HepG2 (cell line): ENCODE results near the gene DOCK4. TPM values are rescaled to one million over a fixed set of nuclear protein-coding genes. Genes with fewer than 3 reads are reported as not detected.

Experiments
- ATAC-seq: fragments of 200-7000 bp; cut with Tn5 transposase; 3 replicates; pipeline ENCODE4 v1.9.1; 2020; ENCODE audit warnings: mild to moderate bottlenecking, moderate library complexity
- BruUV-seq: library from RNA; stranded (reverse); fragments of 400-500 nt; replicated peaks from 2 replicates; lab custom pipeline; 2021; lab: Mats Ljungman, UMichigan
- CTCF ChIA-PET: fragments of 300-600 bp; formaldehyde crosslinking; extraction: SDS; loops from one replicate; lab custom pipeline; 2021; ENCODE audit warnings: low total read pairs, inconsistent platforms, low intra/inter-chr PET ratio; lab: Yijun Ruan, JAX
- POLR2A ChIA-PET: fragments of 350-600 bp; sonication (Branson Sonifier 250); formaldehyde crosslinking; loops from one replicate; lab custom pipeline; 2020; ENCODE audit warnings: antibody characterized with exemption, inconsistent platforms; lab: Yijun Ruan, JAX
- DNase-seq: peaks from one replicate; pipeline ENCODE4 v3.0.0-alpha.2; 2015; ENCODE audit warnings: low spot score
- FAIRE-seq: peaks from 3 replicates; lab custom pipeline; 2011; peaks lifted over from hg19 to GRCh38; lab: Jason Lieb, UNC
- H2AFZ ChIP-seq: one replicate; pipeline ENCODE4 v1.6.1; 2011; ENCODE audit warnings: low read length, inconsistent platforms
- H3K27ac ChIP-seq: fragments of 300-600 bp; 3 replicates; pipeline ENCODE4 v1.8.0; 2011; ENCODE audit warnings: mixed run types, mild to moderate bottlenecking, mixed read lengths, low read length, inconsistent platforms; ENCODE audit not compliant: insufficient read depth; ENCODE audit errors: extremely low read length
- H3K27me3 ChIP-seq, 2 experiments: fragments of 200-600 bp in 1 of 2; 2 replicates in 1 of 2; 3 replicates in 1 of 2; pipeline versions ENCODE4 v1.6.0 to v1.8.0; 2011; ENCODE audit warnings: low read length in 2 of 2, mild to moderate bottlenecking in 2 of 2, moderate library complexity in 2 of 2, inconsistent platforms in 1 of 2; ENCODE audit not compliant: insufficient read depth in 2 of 2, control insufficient read depth in 1 of 2
- H3K36me3 ChIP-seq, 2 experiments: fragments of 200-600 bp in 1 of 2; replicated peaks in 1 of 2; 2 replicates in 1 of 2; 3 replicates in 1 of 2; pipeline versions ENCODE4 v1.5.1 to v1.8.0; 2011; ENCODE audit warnings: low read length in 2 of 2, inconsistent platforms in 1 of 2; ENCODE audit not compliant: insufficient read depth in 2 of 2, control insufficient read depth in 1 of 2
- H3K4me1 ChIP-seq: 2 replicates; pipeline ENCODE4 v1.5.1; 2012; ENCODE audit warnings: low read length, inconsistent platforms; ENCODE audit not compliant: insufficient read depth
- H3K4me2 ChIP-seq: 2 replicates; pipeline ENCODE4 v1.6.0; 2011; ENCODE audit warnings: low read depth, low read length, inconsistent platforms
- H3K4me3 ChIP-seq, 3 experiments: fragments of 200-600 bp in 1 of 3; sonication (generic), shearing (Covaris generic) in 1 of 3; replicated peaks in 1 of 3; 2 replicates each; pipeline ENCODE4 v1.5.1; 2011 to 2016; ENCODE audit warnings: low read length in 3 of 3, inconsistent platforms in 2 of 3, low read depth in 2 of 3, mild to moderate bottlenecking in 2 of 3, control low read depth in 1 of 3, mixed read lengths in 1 of 3; ENCODE audit not compliant: insufficient read depth in 1 of 3
- H3K79me2 ChIP-seq: one replicate; pipeline ENCODE4 v1.6.1; 2011; ENCODE audit warnings: low read length, inconsistent platforms; ENCODE audit not compliant: insufficient read depth
- H3K9ac ChIP-seq: 2 replicates; pipeline ENCODE4 v1.6.0; 2011; ENCODE audit warnings: mild to moderate bottlenecking, low read depth, low read length, inconsistent platforms; ENCODE audit not compliant: insufficient read depth
- H3K9me3 ChIP-seq: 2 replicates; pipeline ENCODE4 v1.5.1; 2012; ENCODE audit warnings: mild to moderate bottlenecking, low read length
- H4K20me1 ChIP-seq: 2 replicates; pipeline ENCODE4 v1.6.0; 2011; ENCODE audit warnings: inconsistent platforms, mild to moderate bottlenecking, low read length, moderate library complexity; ENCODE audit not compliant: insufficient read depth
- CC2D1A ChIP-seq: sonication (generic); formaldehyde crosslinking; IDR thresholded peaks from 2 replicates; pipeline ENCODE4 v1.8.1; 2023; ENCODE audit warnings: mild to moderate bottlenecking, missing genetic modification reagents
- FOXK1 ChIP-seq: sonication (generic); formaldehyde crosslinking; IDR thresholded peaks from 2 replicates; pipeline ENCODE4 v1.4.0; 2020; ENCODE audit warnings: low read depth, missing genetic modification reagents, borderline replicate concordance
- GTF2F1 ChIP-seq: fragments of 150-350 bp; IDR thresholded peaks from 2 replicates; pipeline ENCODE4 v1.6.1; 2014; ENCODE audit warnings: low read length
- HNRNPLL ChIP-seq: fragments of 200-400 bp; formaldehyde crosslinking; IDR thresholded peaks from 2 replicates; pipeline ENCODE4 v1.6.1; 2017; ENCODE audit warnings: mild to moderate bottlenecking, low read depth, low read length; ENCODE audit not compliant: poor library complexity, severe bottlenecking
- NR2F6 ChIP-seq, 2 experiments: IDR thresholded peaks; 2 replicates each; pipeline ENCODE4 v1.6.1; 2016; ENCODE audit warnings: antibody characterized with exemption in 1 of 2, mild to moderate bottlenecking in 1 of 2
- PHB2 ChIP-seq: fragments of 450-650 bp; IDR thresholded peaks from 2 replicates; pipeline ENCODE4 v1.6.1; 2018; ENCODE audit not compliant: partially characterized antibody
- REL ChIP-seq: sonication (generic); formaldehyde crosslinking; conservative IDR thresholded peaks from 2 replicates; pipeline ENCODE4 v1.8.0; 2022; ENCODE audit warnings: mild to moderate bottlenecking, missing genetic modification reagents, moderate library complexity
- ZBTB3 ChIP-seq: sonication (generic); formaldehyde crosslinking; IDR thresholded peaks from 2 replicates; pipeline ENCODE4 v1.4.0; 2020; ENCODE audit warnings: low read depth, mild to moderate bottlenecking, moderate library complexity, missing genetic modification reagents, borderline replicate concordance
- ZMYM2 ChIP-seq: sonication (generic); formaldehyde crosslinking; IDR thresholded peaks from 2 replicates; pipeline ENCODE4 v1.8.0; 2022; ENCODE audit warnings: mild to moderate bottlenecking, missing genetic modification reagents
- ZNF770 ChIP-seq: sonication (generic); formaldehyde crosslinking; IDR thresholded peaks from 2 replicates; pipeline ENCODE4 v1.5.0; 2020; ENCODE audit warnings: mild to moderate bottlenecking, missing genetic modification reagents
- ZNF850 ChIP-seq: sonication (generic); formaldehyde crosslinking; conservative IDR thresholded peaks from 2 replicates; pipeline ENCODE4 v1.9.0; 2021; ENCODE audit warnings: mild to moderate bottlenecking, missing genetic modification reagents
- ZSCAN22 ChIP-seq: sonication (generic); formaldehyde crosslinking; IDR thresholded peaks from 2 replicates; pipeline ENCODE4 v1.4.0; 2020; ENCODE audit warnings: mild to moderate bottlenecking, missing genetic modification reagents
- WGBS: methylation state at CpG from one replicate; pipeline ENCODE4 v1.1.6; 2017; ENCODE audit warnings: low lambda C conversion rate; 5-methylcytosine and 5-hydroxymethylcytosine counted together
- in situ Hi-C: cut with HindIII; loops from 2 replicates; pipeline ENCODE4 v1.10.0; 2017; ENCODE audit warnings: low pct_unique_long_range_greater_than_20kb; ENCODE audit not compliant: extremely low pct_ligation_motif_present
- intact Hi-C: fragments of 100-400 bp; cut with micrococcal nuclease; formaldehyde crosslinking; loops from one replicate; pipeline ENCODE4 v1.10.0; 2022; ENCODE audit not compliant: unreplicated experiment
- polyA plus RNA-seq, 8 experiments: library from polyadenylated mRNA; depleted of rRNA in 3 of 8; stranded (reverse) in 7 of 8; unstranded in 1 of 8; fragments of >200 nt; fragmentation: Illumina TruSeq in 4 of 8; extraction: Trizol in 4 of 8; gene quantifications; 2 replicates each; pipeline versions ENCODE4 v1.2.1 to v1.2.3, GENCODE V29; 2011 to 2016; ENCODE audit warnings: low read depth in 4 of 8, missing spikeins in 1 of 8, mixed read lengths in 1 of 8; ENCODE audit not compliant: insufficient read depth in 1 of 8
- total RNA-seq, 5 experiments: library from RNA; depleted of rRNA; stranded (reverse); fragments of >200 nt; fragmentation: Illumina TruSeq; extraction: Trizol; gene quantifications; 2 replicates each; pipeline ENCODE4 v1.2.3, GENCODE V29; 2016; ENCODE audit warnings: low read depth in 1 of 5

The DOCK4 gene
- total and polyA plus RNA-seq, 2 of the 13 experiments (the other 11 are each of a cell fraction or from before 2014, with no cell fraction given): 13.5 to 17.4 TPM

- intact Hi-C loops: no loop called here
Measured at GRCh38 chr7:111771638-111772037, 434.6 kb downstream of the DOCK4 start.

GRCh38 chr7:111770116-111770515, 436.1 kb downstream of the DOCK4 start:
- DNase-seq (no peak), FAIRE-seq (no peak), ATAC-seq (no peak)
- H3K79me2 ChIP-seq: no peaks in the 10 kb centered on the region
- no peak overlapping the region for H2AFZ ChIP-seq
- peaks cover 8 to 26% of the 10 kb centered on the region in 2 experiments; a peak in 4 of 5 replicates for H3K36me3 ChIP-seq
- H3K4me2 ChIP-seq: no peak overlapping the region
- WGBS: 85% methylated on average over 2 of the region's 2 CpGs
- no peaks in the 10 kb centered on the region; a peak in 1 of 5 replicates for H3K27me3 ChIP-seq
- ChIA-PET CTCF (no interaction called here), POLR2A (no interaction called here)
- TF ChIP-seq CC2D1A (CRISPR knock-in tag) (no peak), ZNF770 (no peak), HNRNPLL (no peak), ZMYM2 (CRISPR knock-in tag) (no peak), ZSCAN22 (no peak), NR2F6 (IDR thresholded peaks at IDR 0.05) (no peak), NR2F6 (CRISPR knock-in tag; IDR thresholded peaks at IDR 0.05) (no peak)
- no peaks in the 10 kb centered on the region for H4K20me1 ChIP-seq
- in situ Hi-C loops (no loop called here), intact Hi-C loops (no loop called here)
- no peak overlapping the region for H3K27ac ChIP-seq
- BruUV-seq: no TSS peak
- H3K9me3 ChIP-seq: no peaks in the 10 kb centered on the region
- H3K4me3 ChIP-seq: no peak overlapping the region
- no peak overlapping the region for H3K9ac ChIP-seq
- H3K4me1 ChIP-seq: no peaks in the 10 kb centered on the region

More at GRCh38 chr7:111771638-111772037, 434.6 kb downstream of the DOCK4 start:
- TF ChIP-seq ZBTB3 (CRISPR knock-in tag) (no peak), GTF2F1 (no peak), FOXK1 (CRISPR knock-in tag) (no peak), ZNF850 (no peak), REL (no peak), PHB2 (no peak)
- Histone ChIP-seq H3K79me2 (no peaks in the 10 kb centered on the region), H4K20me1 (no peaks in the 10 kb centered on the region), H2AFZ (no peak overlapping the region), H3K4me2 (no peak overlapping the region), H3K9me3 (no peaks in the 10 kb centered on the region), H3K27ac (no peak overlapping the region), H3K27me3 (no peaks in the 10 kb centered on the region), H3K4me1 (no peaks in the 10 kb centered on the region), H3K9ac (no peak overlapping the region), H3K4me3 (no peak overlapping the region), H3K36me3 (peaks cover 6 to 26% of the 10 kb centered on the region in 2 experiments; a peak in 4 of 5 replicates)
- ATAC-seq (no peak), FAIRE-seq (no peak), DNase-seq (no peak)
- WGBS: 97% methylated on average over 5 of the region's 5 CpGs
- no TSS peak for BruUV-seq
- ChIA-PET CTCF (no interaction called here), POLR2A (no interaction called here)
- in situ Hi-C loops: no loop called here
